ENCODE results near the gene IL1RAPL1. TPM values are rescaled to one million over a fixed set of nuclear protein-coding genes. Genes with fewer than 3 reads are reported as not detected.

IL1RAPL1 gene
- total and polyA plus RNA-seq, 2 experiments from 2014 or later, result 0.18 to 0.49 TPM

GRCh38 chrX:28668303-28668702 lies 81.1 kb downstream of the IL1RAPL1 start (continued):
- TF ChIP-seq ZNF462 (CRISPR knock-in tag; IDR thresholded peaks at IDR 0.05), result no peak
- TF ChIP-seq CTCF (conservative IDR thresholded peaks at IDR 0.05; ENCODE audit: low read depth in 2 of 2), result no peak
- TF ChIP-seq ETS1 (IDR thresholded peaks at IDR 0.05), result no peak
- no peak for TF ChIP-seq NANOG (IDR thresholded peaks at IDR 0.05; ENCODE audit: borderline replicate concordance)

DNA sequence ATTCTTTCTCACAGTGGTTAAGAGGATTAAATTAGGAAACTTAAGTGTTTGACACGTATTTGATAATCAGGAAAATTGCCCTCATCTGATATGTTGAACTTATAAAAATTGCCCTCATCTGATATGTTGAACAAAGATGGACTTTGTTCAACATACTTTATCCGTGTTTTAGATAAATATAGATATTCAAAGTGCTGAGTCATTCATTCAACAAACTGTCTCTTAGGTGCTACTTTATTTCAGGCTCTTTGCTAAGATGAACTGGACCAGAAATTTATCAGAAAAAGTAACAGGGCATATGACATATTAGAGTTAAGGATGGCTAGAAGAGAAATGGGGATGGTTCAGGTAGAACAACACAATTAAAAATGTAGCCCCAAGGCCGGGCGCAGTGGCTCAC lies 81.7 kb downstream of the IL1RAPL1 start:
- no peak for DNase-seq (ENCODE audit: low spot score)
- no peak for ATAC-seq
- no peaks in the 10 kb centered on the region for H3K27me3 ChIP-seq (ENCODE audit: insufficient read depth)
- no peaks in the 10 kb centered on the region for H3K79me2 ChIP-seq (replicated peaks; ENCODE audit: insufficient read depth)
- H4K20me1 ChIP-seq (replicated peaks; ENCODE audit: insufficient read depth), result no peaks in the 10 kb centered on the region
- H3K27ac Mint-ChIP-seq, result no peak overlapping the region
- H3K4me2 ChIP-seq, result no peak overlapping the region
- no peaks in the 10 kb centered on the region for H3F3A ChIP-seq (replicated peaks; ENCODE audit: low read depth)
- H3K36me3 ChIP-seq (ENCODE audit: insufficient read depth), result no peaks in the 10 kb centered on the region
- no peak overlapping the region for H3K27ac ChIP-seq (ENCODE audit: low read depth)
- no peak for TF ChIP-seq EZH2phosphoT487 (IDR thresholded peaks at IDR 0.05; ENCODE audit: unreplicated experiment)
- TF ChIP-seq STAT1 (IDR thresholded peaks at IDR 0.05; ENCODE audit: unreplicated experiment), result no peak
- no peak for TF ChIP-seq ZNF331 (CRISPR knock-in tag; IDR thresholded peaks at IDR 0.05; ENCODE audit: low read depth)
- no peak for TF ChIP-seq CTCF (conservative IDR thresholded peaks at IDR 0.05; ENCODE audit: low read depth in 2 of 2)
- no peak for TF ChIP-seq NANOG (IDR thresholded peaks at IDR 0.05; ENCODE audit: borderline replicate concordance)
- no peak for TF ChIP-seq JUNB (IDR thresholded peaks at IDR 0.05; ENCODE audit: unreplicated experiment)
- TF ChIP-seq ETS1 (IDR thresholded peaks at IDR 0.05), result no peak
- no peak for TF ChIP-seq EZH2 (IDR thresholded peaks at IDR 0.05; ENCODE audit: low read depth, unreplicated experiment)
- H3K4me1 Mint-ChIP-seq, result peaks cover 6% of the 10 kb centered on the region; the same call in 1 of the 3 replicates
- no peak overlapping the region for H3K4me3 ChIP-seq
- H3K9me3 Mint-ChIP-seq, result no peaks in the 10 kb centered on the region
- no peak overlapping the region for H2AFZ ChIP-seq
- H3K9me2 ChIP-seq (ENCODE audit: insufficient read depth), result no peaks in the 10 kb centered on the region
- no peaks in the 10 kb centered on the region for H3K4me1 ChIP-seq (ENCODE audit: insufficient read depth)
- no peaks in the 10 kb centered on the region for H3K36me3 Mint-ChIP-seq (ENCODE audit: low read depth)
- no peaks in the 10 kb centered on the region for H3K27me3 Mint-ChIP-seq (ENCODE audit: insufficient read depth, low read depth, poor library complexity)
- H3K4me3 Mint-ChIP-seq, result no peak overlapping the region

All from GM23338 (cell line).